ENCODE measurements around the gene PMPCB. TPM values are rescaled to one million over a fixed set of nuclear protein-coding genes. Genes with fewer than 3 reads are reported as not detected.

PMPCB gene
- total and polyA plus RNA-seq, 8 donors, result 44.5 to 104 (median 84.7) TPM

GRCh38 chr7:103347507-103348267 is 50.5 kb downstream of the PMPCB start, which contains the start of gene PSMC2:
PSMC2 (plus strand) TSS chr7:103347643; CDS start chr7:103347712, 69 bp downstream.
- Histone ChIP-seq H3K27me3 (no peaks in the 10 kb centered on the region), H3K36me3 (peaks cover 0 to 20% of the 10 kb centered on the region in 2 donors), H3K4me3 (peak within 1 kb of the TSS; percentile 65 to 77), H3K27ac (peak within 1 kb of the TSS; percentile 84 to 92), H3K9me3 (no peaks in the 10 kb centered on the region), H3K4me1 (peaks cover 22 to 63% of the 10 kb centered on the region in 2 donors)
- TF ChIP-seq CTCF (IDR thresholded peaks at IDR 0.05), result no peak
- ATAC-seq (peak; percentile 82), DNase-seq (peak; percentile 43 to 92 (median 80))
- intact Hi-C loops (cut with DNase I), result no loop called here

GRCh38 chr7:103348452-103348851 is 51.2 kb downstream of the PMPCB start:
- Histone ChIP-seq H3K36me3 (peaks cover 0 to 27% of the 10 kb centered on the region in 2 donors), H3K9me3 (no peaks in the 10 kb centered on the region), H3K27ac (peak overlapping the region; percentile 84 to 92), H3K27me3 (no peaks in the 10 kb centered on the region), H3K4me1 (peaks cover 22 to 55% of the 10 kb centered on the region in 2 donors), H3K4me3 (peak overlapping the region; percentile 65 to 77)
- ATAC-seq (no peak), DNase-seq (peak in 1 of 4 donors; percentile 45)
- no peak for TF ChIP-seq CTCF (IDR thresholded peaks at IDR 0.05)
- intact Hi-C loops (cut with DNase I), result no loop called here

GRCh38 chr7:103348959-103349358 is 51.7 kb downstream of the PMPCB start:
- DNase-seq, result no peak
- Histone ChIP-seq H3K36me3 (peaks cover 0 to 32% of the 10 kb centered on the region in 2 donors), H3K27ac (peak overlapping the region in 1 of 2 donors; percentile 84), H3K4me1 (peaks cover 22 to 54% of the 10 kb centered on the region in 2 donors), H3K9me3 (no peaks in the 10 kb centered on the region), H3K27me3 (no peaks in the 10 kb centered on the region), H3K4me3 (peak overlapping the region; percentile 65 to 77)
- no peak for TF ChIP-seq CTCF (IDR thresholded peaks at IDR 0.05)
- ATAC-seq, result no peak
- intact Hi-C loops (cut with DNase I), result no loop called here

GRCh38 chr7:103349805-103350204 is 52.6 kb downstream of the PMPCB start:
- Histone ChIP-seq H3K4me3 (peak overlapping the region in 1 of 2 donors; percentile 65), H3K27ac (peak overlapping the region in 1 of 2 donors; percentile 30), H3K4me1 (peaks cover 22 to 53% of the 10 kb centered on the region in 2 donors), H3K27me3 (no peaks in the 10 kb centered on the region), H3K36me3 (peaks cover 0 to 40% of the 10 kb centered on the region in 2 donors), H3K9me3 (no peaks in the 10 kb centered on the region)
- DNase-seq (no peak), ATAC-seq (no peak)
- intact Hi-C loops (cut with DNase I), result no loop called here
- TF ChIP-seq CTCF (IDR thresholded peaks at IDR 0.05), result no peak

Other genes with a start within 250 kb of the PMPCB start
- gene FBXL13, start 222.6 kb upstream of the PMPCB start, total RNA-seq, result 1 to 10 TPM; 2.2 to 2.8 TPM
- gene FBXL13, start 222.6 kb upstream of the PMPCB start, polyA plus RNA-seq (ENCODE audit: insufficient read length in 6 of 6), result 1 to 10 TPM; 4.5 to 5.7 (median 4.8) TPM
- gene ARMC10, start 222.3 kb upstream of the PMPCB start, total RNA-seq, result 10 to 100 TPM; 40.2 to 43.9 TPM
- gene ARMC10, start 222.3 kb upstream of the PMPCB start, polyA plus RNA-seq (ENCODE audit: insufficient read length in 6 of 6), result 10 to 100 TPM; 43.7 to 60.3 (median 54.9) TPM
- 10 to 100 TPM; 15.9 to 24.3 TPM for gene NAPEPLD, start 148.3 kb upstream of the PMPCB start, total RNA-seq
- gene NAPEPLD, start 148.3 kb upstream of the PMPCB start, polyA plus RNA-seq (ENCODE audit: insufficient read length in 6 of 6), result 10 to 100 TPM; 29.7 to 37.7 (median 32.1) TPM
- 10 to 100 TPM; 12.9 to 20.4 TPM for gene DNAJC2, start 47.3 kb downstream of the PMPCB start, total RNA-seq
- gene DNAJC2, start 47.3 kb downstream of the PMPCB start, polyA plus RNA-seq (ENCODE audit: insufficient read length in 6 of 6), result 10 to 100 TPM; 47.9 to 56.2 (median 49.9) TPM
- gene PSMC2, start 50.2 kb downstream of the PMPCB start, total RNA-seq, result 100 to 1,000 TPM in 1 of 2 donors, 10 to 100 TPM in 1; 98.1 to 136 TPM
- gene PSMC2, start 50.2 kb downstream of the PMPCB start, polyA plus RNA-seq (ENCODE audit: insufficient read length in 6 of 6), result 100 to 1,000 TPM in 1 of 6 donors, 10 to 100 TPM in 5; 90.4 to 101 (median 95.2) TPM
- gene SLC26A5, start 148.8 kb downstream of the PMPCB start, total RNA-seq, result 1 to 10 TPM in 1 of 2 donors, under 1 TPM in 1; 0.84 to 1.0 TPM
- gene SLC26A5, start 148.8 kb downstream of the PMPCB start, polyA plus RNA-seq (ENCODE audit: insufficient read length in 6 of 6), result 1 to 10 TPM in 3 of 6 donors, under 1 TPM in 3; 0.68 to 1.6 (median 1.2) TPM

All from left lung (tissue), 10 donors.